HG02840 (cell line): Measurements from ENCODE around the gene MAPK14.
"Not testable (repeated sequence)": the region's sequence is repeated elsewhere in the genome, so short reads cannot be mapped to it uniquely, and the experiment has no call there.

Experiments
- ATAC-seq: cut with Tn5 transposase; IDR thresholded peaks from one replicate; pipeline ENCODE4 v1.9.1; 2021; ENCODE audit warnings: mild to moderate bottlenecking, moderate library complexity, moderate number of reproducible peaks; ENCODE audit not compliant: unreplicated experiment, low FRiP score

MAPK14 gene

GRCh38 chr6:36067374-36068011, 39.9 kb downstream of the MAPK14 start:
- ATAC-seq = no peak

GRCh38 chr6:36068012-36068392, 40.4 kb downstream of the MAPK14 start:
- ATAC-seq = no peak

GRCh38 chr6:36068586-36068985, 41.0 kb downstream of the MAPK14 start:
- no peak for ATAC-seq

GRCh38 chr6:36069573-36069972, 42.0 kb downstream of the MAPK14 start:
- ATAC-seq = no peak

DNA sequence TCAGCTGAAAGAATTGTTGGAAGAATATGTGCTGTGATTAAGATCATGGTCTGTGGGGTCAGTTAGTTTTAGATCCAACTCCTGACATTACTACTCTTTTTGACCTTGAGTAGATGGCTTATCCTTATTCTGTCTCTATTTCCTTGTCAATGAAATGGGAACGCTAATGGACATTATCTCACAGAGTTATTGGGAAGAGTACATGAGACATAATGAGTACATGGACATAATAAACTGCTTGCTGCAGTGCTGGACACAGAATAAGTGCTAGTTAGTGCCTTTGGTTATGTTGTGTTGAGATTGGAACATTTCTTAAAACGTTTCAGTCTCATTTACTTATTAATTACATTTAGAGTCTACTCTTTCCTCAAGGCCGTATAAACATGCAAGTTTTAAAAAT, 42.6 kb downstream of the MAPK14 start:
- no peak for ATAC-seq

DNA sequence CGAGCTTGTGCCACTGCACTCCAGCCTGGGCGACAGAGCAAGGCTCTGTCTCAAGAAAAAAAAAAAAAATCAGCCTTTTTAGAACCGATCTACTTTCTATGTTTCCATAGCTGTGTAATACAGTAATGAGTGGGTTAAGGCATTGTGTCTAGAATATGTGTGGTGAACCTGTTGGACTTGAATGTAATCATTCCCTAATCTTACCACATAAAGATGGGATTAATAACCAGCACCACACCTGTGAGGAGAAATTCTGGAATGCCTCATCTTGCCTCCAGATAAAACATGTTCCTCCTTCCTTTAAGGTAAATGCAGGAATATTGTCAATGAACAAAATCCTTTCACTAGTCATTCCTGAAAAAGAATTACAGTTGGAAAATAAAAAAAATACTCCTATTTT, 43.7 kb downstream of the MAPK14 start:
- no peak for ATAC-seq

GRCh38 chr6:36071714-36072113, 44.1 kb downstream of the MAPK14 start:
- no peak for ATAC-seq

DNA sequence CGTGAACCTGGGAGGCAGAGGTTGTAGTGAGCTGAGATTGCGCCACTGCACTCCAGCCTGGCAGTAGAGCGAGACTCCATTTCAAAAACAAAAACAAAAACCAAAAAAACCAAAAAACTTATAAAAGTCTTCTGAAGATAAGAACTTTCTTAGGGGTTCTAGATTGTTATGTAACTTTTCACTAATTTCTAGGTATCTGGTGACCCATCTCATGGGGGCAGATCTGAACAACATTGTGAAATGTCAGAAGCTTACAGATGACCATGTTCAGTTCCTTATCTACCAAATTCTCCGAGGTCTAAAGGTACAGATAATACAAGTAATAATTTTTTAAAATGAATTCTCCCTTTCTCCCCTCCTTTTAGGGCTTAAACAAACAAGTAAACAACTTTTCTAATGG, 45.1 kb downstream of the MAPK14 start:
- ATAC-seq = no peak

- ATAC-seq = no peak
These were observed 46.0 kb downstream of the MAPK14 start for GRCh38 chr6:36073587-36073986.

DNA sequence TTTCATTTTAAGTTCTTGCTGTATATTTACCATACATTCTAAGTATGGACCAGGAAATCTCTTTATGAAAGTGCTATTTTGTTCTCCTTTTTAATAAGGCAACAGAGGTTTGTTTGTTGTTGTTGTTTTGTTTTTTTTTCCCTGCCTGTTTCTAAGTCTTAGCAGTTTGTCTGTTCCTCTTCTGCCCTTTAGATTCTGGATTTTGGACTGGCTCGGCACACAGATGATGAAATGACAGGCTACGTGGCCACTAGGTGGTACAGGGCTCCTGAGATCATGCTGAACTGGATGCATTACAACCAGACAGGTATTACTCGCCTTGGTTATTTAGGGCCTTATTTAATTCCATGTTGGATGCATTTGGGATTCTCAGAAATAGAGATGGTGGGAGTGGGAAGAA, 48.0 kb downstream of the MAPK14 start:
- ATAC-seq = no peak

DNA sequence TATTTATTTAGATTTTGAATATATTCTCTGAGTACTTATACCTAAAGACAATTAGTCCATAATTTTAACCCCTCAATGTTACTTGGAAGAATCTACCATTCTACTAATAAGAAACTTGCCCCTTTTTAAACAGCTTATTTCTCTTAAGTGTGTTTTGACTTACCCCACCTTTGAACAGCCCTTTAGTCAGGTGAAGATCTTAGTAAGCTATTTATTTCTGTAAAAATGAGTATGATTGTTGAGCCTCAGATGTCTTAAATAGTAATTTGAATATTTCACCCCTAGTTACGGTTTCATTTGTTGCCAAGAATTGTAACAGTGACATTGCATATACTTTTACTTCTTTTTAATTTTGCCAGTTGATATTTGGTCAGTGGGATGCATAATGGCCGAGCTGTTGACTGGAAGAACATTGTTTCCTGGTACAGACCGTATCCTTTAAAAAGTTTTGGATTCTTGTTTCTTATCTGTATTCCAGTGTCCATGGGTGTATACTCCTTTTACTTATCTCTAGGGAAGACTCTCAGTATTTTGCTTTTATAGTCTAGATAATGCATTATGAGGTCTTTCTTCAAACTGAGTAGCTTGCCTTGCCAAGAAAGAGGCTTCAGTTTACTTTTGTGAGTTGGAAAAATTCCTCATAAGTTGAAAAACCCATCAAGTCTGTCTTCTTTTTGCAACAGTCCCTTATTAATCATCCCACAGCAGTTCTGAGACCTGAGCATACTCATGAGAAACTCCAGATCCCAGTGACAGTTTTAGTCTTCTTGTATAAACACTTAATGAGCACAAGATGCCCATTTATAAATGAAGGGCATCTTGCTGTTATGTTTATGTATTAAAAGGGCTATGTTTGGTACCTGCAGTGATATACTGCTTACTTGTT, 48.8 kb downstream of the MAPK14 start:
- no peak for ATAC-seq

DNA sequence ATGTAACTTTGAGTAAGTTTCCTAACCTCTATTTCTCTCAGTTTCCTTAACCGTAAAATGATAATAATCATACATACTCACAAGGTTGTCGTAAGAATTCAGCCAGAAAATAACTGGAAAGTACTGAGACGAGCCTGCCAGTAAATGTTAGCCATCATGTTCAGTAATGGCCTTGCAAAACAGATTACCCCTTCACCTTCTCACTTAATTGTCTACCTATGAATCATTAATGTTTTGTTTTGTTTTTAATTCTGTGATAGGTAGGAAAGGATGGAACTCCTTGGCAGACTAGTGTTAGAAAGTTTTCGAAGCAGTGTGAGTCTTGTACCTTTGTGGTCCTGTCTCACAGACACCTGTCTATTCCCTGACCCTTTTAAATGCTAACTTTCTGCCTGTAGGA, 50.6 kb downstream of the MAPK14 start:
- ATAC-seq = no peak

DNA sequence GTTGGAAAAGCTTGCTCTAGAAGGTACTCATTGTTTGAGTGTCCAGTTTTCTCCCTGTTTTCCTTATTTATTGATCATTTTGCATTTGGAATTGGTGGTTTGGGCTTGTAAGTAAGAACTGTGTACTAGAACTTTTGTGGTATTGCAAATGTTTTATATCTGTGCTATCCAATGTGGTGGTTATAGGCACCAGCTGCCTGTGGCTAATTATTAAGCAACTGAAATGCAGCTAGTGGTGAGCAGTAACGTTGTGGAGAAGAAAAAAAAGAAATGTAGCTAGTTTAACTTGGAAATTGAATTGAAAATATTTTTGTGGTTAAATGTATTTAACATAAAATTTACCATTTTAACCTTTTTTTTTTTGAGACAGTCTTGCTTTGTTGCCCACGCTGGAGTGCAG, 52.0 kb downstream of the MAPK14 start:
- ATAC-seq = no peak

DNA sequence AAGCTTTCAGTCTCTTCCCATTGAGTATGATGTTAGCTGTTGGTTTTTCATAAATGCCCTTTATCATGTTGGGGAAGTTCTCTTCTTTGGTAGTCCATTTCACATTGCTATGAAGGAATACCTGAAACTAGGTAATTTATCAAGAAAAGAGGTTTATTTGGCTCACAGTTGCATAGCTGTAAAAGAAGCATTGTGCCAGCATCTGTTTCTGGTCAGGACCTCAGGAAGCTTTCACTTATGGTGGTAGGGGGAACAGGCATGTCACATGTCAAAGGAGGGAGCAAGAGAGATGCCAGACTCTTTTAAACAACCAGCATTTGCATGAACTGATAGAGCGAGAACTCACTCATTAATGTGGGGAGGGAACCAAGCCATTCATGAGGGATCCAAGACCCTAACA, 54.7 kb downstream of the MAPK14 start:
- no peak for ATAC-seq

DNA sequence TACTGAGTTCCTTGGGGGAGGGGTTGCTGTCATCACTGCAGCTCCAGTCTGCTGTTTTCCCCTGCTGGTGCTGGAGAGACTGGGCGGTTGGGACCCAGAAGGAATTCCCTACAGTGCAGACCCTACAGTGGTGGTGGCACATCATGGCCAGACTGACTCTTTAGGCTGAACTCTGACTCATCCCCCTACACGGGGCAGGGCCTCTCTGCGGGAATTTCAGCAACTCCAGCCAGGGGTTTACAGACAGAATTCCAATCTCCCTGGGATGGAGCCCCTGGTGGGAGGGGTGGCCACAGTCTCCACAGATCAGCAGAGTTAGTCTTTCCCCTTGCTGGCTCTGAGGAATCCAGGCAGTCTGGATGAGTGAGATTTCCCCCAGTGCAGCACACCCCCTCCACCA, 55.8 kb downstream of the MAPK14 start:
- ATAC-seq = no peak

DNA sequence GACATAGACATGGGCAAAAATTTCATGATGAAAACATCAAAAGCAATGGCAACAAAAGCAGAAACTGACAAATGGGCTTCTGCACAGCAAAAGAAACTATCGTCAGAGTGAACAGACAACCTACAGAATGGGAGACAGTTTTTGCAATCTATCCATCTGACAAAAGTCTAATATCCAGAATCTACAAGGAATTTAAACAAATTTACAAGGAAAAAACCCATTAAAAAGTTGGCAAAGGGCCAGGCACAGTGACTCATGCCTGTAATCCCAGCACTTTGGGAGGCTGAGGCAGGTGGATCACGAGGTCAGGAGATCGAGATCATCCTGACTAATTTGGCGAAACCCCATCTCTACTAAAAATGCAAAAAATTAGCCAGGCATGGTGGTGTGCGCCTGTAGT, 60.6 kb downstream of the MAPK14 start:
- not testable (repeated sequence) for ATAC-seq

- no peak for ATAC-seq
These were observed 61.4 kb downstream of the MAPK14 start for GRCh38 chr6:36089048-36089447.

GRCh38 chr6:36094238-36094637, 66.6 kb downstream of the MAPK14 start:
- ATAC-seq = no peak

GRCh38 chr6:36094753-36095496, 67.3 kb downstream of the MAPK14 start:
- ATAC-seq = no peak

DNA sequence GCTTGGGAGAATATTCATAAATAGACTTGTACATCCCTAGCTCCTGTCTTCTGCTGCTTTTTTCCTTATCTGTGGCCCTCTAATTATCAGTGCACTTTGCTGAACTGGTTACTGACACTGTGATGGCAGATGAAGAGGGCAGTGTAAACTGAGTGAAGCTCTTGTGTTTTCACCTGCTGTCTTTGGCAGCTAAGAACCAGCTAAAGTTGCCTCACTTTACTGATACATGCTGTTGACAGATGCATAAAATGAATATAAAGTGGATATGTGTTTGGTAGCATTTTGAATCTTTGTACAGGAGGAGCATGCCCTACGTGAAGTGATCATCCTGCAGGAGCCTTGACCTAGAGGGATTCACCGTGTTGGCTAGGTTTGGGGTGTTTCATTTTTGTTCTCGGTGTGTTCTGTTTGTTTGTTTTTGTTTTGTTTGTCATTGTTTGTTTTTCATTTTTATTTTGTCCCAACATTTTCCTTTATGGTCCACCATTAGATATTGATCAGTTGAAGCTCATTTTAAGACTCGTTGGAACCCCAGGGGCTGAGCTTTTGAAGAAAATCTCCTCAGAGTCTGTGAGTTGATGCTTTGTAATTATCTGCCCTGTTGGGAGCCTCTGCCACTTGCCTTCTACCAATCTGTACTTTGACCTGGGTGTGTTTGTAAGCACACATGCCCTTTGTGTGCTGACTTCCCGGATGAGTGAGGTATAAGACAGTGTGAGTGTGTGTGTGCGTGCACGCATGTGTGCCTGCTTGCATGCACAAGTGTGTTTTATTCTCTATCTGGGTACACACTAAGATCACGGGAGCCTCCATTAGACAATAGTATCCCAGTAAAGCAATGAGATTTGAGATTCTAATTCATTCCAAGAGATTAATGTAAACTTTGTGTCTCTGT, 68.1 kb downstream of the MAPK14 start:
- no peak for ATAC-seq
